A673 (cell line): ENCODE measurements around the gene HDHD3.

Source experiments
- EZH2 ChIP-seq: fragments of 200-600 bp; sonication (generic); IDR thresholded peaks from 2 replicates; pipeline ENCODE4 v1.6.1; 2017; ENCODE audit warnings: borderline replicate concordance, low read depth, mild to moderate bottlenecking, mixed read lengths, antibody characterized with exemption, low read length; ENCODE audit not compliant: poor library complexity, severe bottlenecking
- TF ChIP-seq, protein P1 (sequence below): fragments of 300-800, 200-600 bp; sonication (generic); conservative IDR thresholded peaks from 2 replicates; pipeline ENCODE4 v1.5.1; 2017; ENCODE audit warnings: low read depth, mild to moderate bottlenecking, antibody characterized with exemption, low read length, moderate library complexity, mixed read lengths

- no peak for TF ChIP-seq EZH2
- TF ChIP-seq, protein P1, sequence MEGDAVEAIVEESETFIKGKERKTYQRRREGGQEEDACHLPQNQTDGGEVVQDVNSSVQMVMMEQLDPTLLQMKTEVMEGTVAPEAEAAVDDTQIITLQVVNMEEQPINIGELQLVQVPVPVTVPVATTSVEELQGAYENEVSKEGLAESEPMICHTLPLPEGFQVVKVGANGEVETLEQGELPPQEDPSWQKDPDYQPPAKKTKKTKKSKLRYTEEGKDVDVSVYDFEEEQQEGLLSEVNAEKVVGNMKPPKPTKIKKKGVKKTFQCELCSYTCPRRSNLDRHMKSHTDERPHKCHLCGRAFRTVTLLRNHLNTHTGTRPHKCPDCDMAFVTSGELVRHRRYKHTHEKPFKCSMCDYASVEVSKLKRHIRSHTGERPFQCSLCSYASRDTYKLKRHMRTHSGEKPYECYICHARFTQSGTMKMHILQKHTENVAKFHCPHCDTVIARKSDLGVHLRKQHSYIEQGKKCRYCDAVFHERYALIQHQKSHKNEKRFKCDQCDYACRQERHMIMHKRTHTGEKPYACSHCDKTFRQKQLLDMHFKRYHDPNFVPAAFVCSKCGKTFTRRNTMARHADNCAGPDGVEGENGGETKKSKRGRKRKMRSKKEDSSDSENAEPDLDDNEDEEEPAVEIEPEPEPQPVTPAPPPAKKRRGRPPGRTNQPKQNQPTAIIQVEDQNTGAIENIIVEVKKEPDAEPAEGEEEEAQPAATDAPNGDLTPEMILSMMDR: no peak
Measured at GRCh38 chr9:113376634-113377567, at the start of gene HDHD3.
